OCI-LY1 (cell line): ENCODE measurements around the gene CD247.

Experiments
- H2AFZ ChIP-seq: fragments of 200-600 bp; sonication (generic), shearing (Covaris generic); 2 replicates; pipeline ENCODE4 v1.6.0; 2014; ENCODE audit warnings: antibody characterized with exemption, mild to moderate bottlenecking, low read length
- H3F3A ChIP-seq: fragments of 200-600 bp; sonication (generic), shearing (Covaris generic); 2 replicates; pipeline ENCODE4 v1.6.0; 2014; ENCODE audit warnings: mild to moderate bottlenecking, antibody characterized with exemption, low read length, moderate library complexity; ENCODE audit not compliant: insufficient read depth
- H3K27ac ChIP-seq: fragments of 200-600 bp; sonication (generic); 2 replicates; pipeline ENCODE4 v1.5.1; 2014; ENCODE audit warnings: low read length, mixed run types, mild to moderate bottlenecking, low read depth; ENCODE audit not compliant: poor library complexity, severe bottlenecking
- H3K27me3 ChIP-seq: fragments of 200-600 bp; sonication (generic); 2 replicates; pipeline ENCODE4 v1.6.0; 2014; ENCODE audit warnings: antibody characterized with exemption, mild to moderate bottlenecking, low read length, moderate library complexity; ENCODE audit not compliant: insufficient read depth
- H3K36me3 ChIP-seq: fragments of 200-600 bp; sonication (generic); 2 replicates; pipeline ENCODE4 v1.6.1; 2014; ENCODE audit warnings: mild to moderate bottlenecking, antibody characterized with exemption, low read length, moderate library complexity, mixed read lengths; ENCODE audit not compliant: insufficient read depth
- H3K4me1 ChIP-seq: fragments of 200-600 bp; sonication (generic); 2 replicates; pipeline ENCODE4 v1.5.1; 2014; ENCODE audit warnings: mild to moderate bottlenecking, low read length, moderate library complexity; ENCODE audit not compliant: insufficient read depth, severe bottlenecking
- H3K4me2 ChIP-seq: fragments of 200-600 bp; sonication (generic), shearing (Covaris generic); 2 replicates; pipeline ENCODE4 v1.6.1; 2014; ENCODE audit warnings: low read length
- H3K4me3 ChIP-seq: fragments of 200-600 bp; sonication (generic); 2 replicates; pipeline ENCODE4 v1.5.1; 2014; ENCODE audit warnings: low read length, low read depth, mild to moderate bottlenecking, mixed read lengths; ENCODE audit not compliant: poor library complexity, severe bottlenecking
- H3K79me2 ChIP-seq: fragments of 200-600 bp; shearing (Covaris generic); 2 replicates; pipeline ENCODE4 v1.6.1; 2016; ENCODE audit warnings: mixed run types, low read length, mixed read lengths; ENCODE audit not compliant: insufficient read depth
- H3K9ac ChIP-seq: fragments of 200-600 bp; sonication (generic), shearing (Covaris generic); 2 replicates; pipeline ENCODE4 v1.6.1; 2014; ENCODE audit warnings: mild to moderate bottlenecking, low read length, mixed read lengths
- H3K9me2 ChIP-seq: fragments of 200-600 bp; sonication (generic), shearing (Covaris generic); 2 replicates; pipeline ENCODE4 v1.6.1; 2014; ENCODE audit warnings: low read depth, mild to moderate bottlenecking, low read length, mixed read lengths
- H3K9me3 ChIP-seq: fragments of 200-600 bp; shearing (Covaris generic); 2 replicates; pipeline ENCODE4 v1.6.1; 2014; ENCODE audit warnings: low read length, mixed read lengths
- H4K20me1 ChIP-seq: fragments of 200-600 bp; sonication (generic), shearing (Covaris generic); 2 replicates; pipeline ENCODE4 v1.6.0; 2016; ENCODE audit warnings: mild to moderate bottlenecking, low read length; ENCODE audit not compliant: insufficient read depth
- CTCF ChIP-seq: fragments of 200-600 bp; sonication (generic), shearing (Covaris generic); IDR thresholded peaks from 2 replicates; pipeline ENCODE4 v1.5.1; 2017; ENCODE audit warnings: mild to moderate bottlenecking, antibody characterized with exemption, low read length, moderate library complexity, mixed read lengths
- EZH2 ChIP-seq: fragments of 200-600 bp; sonication (generic), shearing (Covaris generic); IDR thresholded peaks from 2 replicates; pipeline ENCODE4 v1.8.0; 2017; ENCODE audit warnings: borderline replicate concordance, mixed run types, mild to moderate bottlenecking, antibody characterized with exemption, low read length, moderate library complexity, mixed read lengths

The CD247 gene

GRCh38 chr1:167548059-167548932 is 30.0 kb upstream of the CD247 start:
- no peak overlapping the region for H3K27ac ChIP-seq
- no peak overlapping the region for H2AFZ ChIP-seq
- no peak overlapping the region for H3K4me3 ChIP-seq
- no peaks in the 10 kb centered on the region for H3K9me2 ChIP-seq
- peaks cover 45% of the 10 kb centered on the region for H3K36me3 ChIP-seq
- H4K20me1 ChIP-seq = no peaks in the 10 kb centered on the region
- no peaks in the 10 kb centered on the region for H3K79me2 ChIP-seq
- H3F3A ChIP-seq = no peaks in the 10 kb centered on the region; the same call in 1 of the 2 replicates
- no peak overlapping the region for H3K9ac ChIP-seq
- no peaks in the 10 kb centered on the region for H3K27me3 ChIP-seq
- peaks cover 46% of the 10 kb centered on the region for H3K4me1 ChIP-seq
- H3K9me3 ChIP-seq = no peaks in the 10 kb centered on the region
- no peak overlapping the region for H3K4me2 ChIP-seq
- TF ChIP-seq EZH2 (no peak), CTCF (no peak)

DNA sequence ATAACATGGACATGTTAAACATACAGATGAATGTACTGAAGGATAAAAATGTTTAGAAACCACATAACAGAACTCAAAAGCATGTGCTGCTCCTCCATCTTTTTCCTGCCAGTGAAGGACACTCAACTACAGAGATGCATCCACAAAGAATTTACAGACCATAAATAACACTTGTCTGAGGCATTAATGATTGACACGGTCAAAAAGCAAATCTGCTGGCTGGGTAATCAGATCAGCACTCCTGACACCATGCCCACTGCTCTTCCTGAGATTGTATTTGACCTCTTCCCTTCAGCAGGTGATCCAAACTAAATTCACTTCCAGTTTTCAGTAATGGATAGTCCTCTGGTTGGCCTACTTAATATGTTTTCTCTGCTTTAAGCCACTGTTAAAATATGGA is 28.6 kb upstream of the CD247 start:
- no peak overlapping the region for H2AFZ ChIP-seq
- H3K4me2 ChIP-seq = no peak overlapping the region
- TF ChIP-seq EZH2 = no peak
- TF ChIP-seq CTCF = no peak
- H4K20me1 ChIP-seq = no peaks in the 10 kb centered on the region
- no peak overlapping the region for H3K4me3 ChIP-seq
- H3K79me2 ChIP-seq = no peaks in the 10 kb centered on the region
- no peaks in the 10 kb centered on the region for H3K9me3 ChIP-seq
- H3K9ac ChIP-seq = no peak overlapping the region
- H3K27me3 ChIP-seq = no peaks in the 10 kb centered on the region
- no peak overlapping the region for H3K27ac ChIP-seq
- H3K36me3 ChIP-seq = peaks cover 47% of the 10 kb centered on the region
- H3K9me2 ChIP-seq = no peaks in the 10 kb centered on the region
- H3K4me1 ChIP-seq = peaks cover 33% of the 10 kb centered on the region
- no peaks in the 10 kb centered on the region; the same call in 1 of the 2 replicates for H3F3A ChIP-seq

GRCh38 chr1:167545349-167545748 is 27.0 kb upstream of the CD247 start:
- no peak overlapping the region for H2AFZ ChIP-seq
- H3K4me3 ChIP-seq = no peak overlapping the region
- no peak overlapping the region for H3K27ac ChIP-seq
- H3K9me2 ChIP-seq = no peaks in the 10 kb centered on the region
- H3K4me2 ChIP-seq = no peak overlapping the region
- H3K36me3 ChIP-seq = peaks cover 52% of the 10 kb centered on the region
- peaks cover 4% of the 10 kb centered on the region; the same call in 1 of the 2 replicates for H3F3A ChIP-seq
- H3K79me2 ChIP-seq = no peaks in the 10 kb centered on the region
- peaks cover 21% of the 10 kb centered on the region for H3K4me1 ChIP-seq
- no peaks in the 10 kb centered on the region for H3K27me3 ChIP-seq
- no peaks in the 10 kb centered on the region for H3K9me3 ChIP-seq
- H4K20me1 ChIP-seq = no peaks in the 10 kb centered on the region
- no peak overlapping the region for H3K9ac ChIP-seq
- TF ChIP-seq CTCF = no peak
- no peak for TF ChIP-seq EZH2
